Measurements from ENCODE around the gene LRBA.
"Not testable (repeated sequence)": the region's sequence is repeated elsewhere in the genome, so short reads cannot be mapped to it uniquely, and the experiment has no call there.

Gene LRBA

GRCh38 chr4:150974750-150975149, 40.3 kb downstream of the LRBA start:
- no peak for DNase-seq (ENCODE audit: low spot score)

DNA sequence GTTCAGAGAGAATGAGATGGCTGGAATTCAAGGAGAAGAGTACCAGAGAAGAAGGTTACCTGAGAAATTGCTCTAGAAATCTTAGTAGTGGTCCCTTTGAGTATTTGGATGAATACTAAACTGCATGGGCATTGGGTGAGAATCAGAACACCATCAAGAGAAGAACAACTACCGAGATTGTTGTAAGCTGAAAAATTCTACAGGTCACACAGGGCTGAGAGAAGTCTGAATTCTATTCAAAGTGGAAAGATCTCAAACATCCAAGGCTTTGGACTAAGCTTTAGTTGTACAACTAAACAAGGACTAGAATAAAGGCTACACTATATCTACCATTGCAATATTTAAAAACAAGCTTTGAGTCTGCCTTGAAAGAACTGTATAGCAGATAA, 40.8 kb downstream of the LRBA start:
- DNase-seq (ENCODE audit: low spot score) = no peak

DNA sequence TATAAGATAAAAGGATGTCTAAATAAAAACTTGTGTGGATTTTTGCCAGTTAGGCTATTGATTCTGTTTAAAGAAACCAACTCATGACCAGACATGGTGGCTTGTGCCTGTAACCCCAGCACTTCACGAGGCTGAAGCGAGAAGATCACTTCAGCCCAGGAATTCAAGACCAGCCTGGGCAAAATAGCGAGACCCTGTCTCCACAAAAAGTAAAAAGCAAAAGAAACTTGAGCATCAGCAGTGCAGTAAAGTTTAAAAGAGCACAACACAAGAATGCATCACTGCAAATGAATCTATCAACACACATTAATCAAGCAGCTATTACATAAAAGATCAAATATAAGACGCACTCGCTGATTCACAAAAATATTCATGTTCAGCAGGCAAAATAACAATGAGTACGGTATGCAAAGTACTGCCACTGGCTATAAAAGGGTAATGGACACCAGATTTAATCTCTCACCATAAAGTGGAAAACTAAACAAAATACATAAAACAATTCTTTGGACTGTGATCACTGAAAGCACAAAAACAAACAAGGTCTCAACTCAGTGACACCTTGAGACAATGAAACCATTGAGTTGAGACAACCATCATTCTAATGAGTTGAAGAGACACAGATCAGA, 41.3 kb downstream of the LRBA start:
- no peak for DNase-seq (ENCODE audit: low spot score)

DNA sequence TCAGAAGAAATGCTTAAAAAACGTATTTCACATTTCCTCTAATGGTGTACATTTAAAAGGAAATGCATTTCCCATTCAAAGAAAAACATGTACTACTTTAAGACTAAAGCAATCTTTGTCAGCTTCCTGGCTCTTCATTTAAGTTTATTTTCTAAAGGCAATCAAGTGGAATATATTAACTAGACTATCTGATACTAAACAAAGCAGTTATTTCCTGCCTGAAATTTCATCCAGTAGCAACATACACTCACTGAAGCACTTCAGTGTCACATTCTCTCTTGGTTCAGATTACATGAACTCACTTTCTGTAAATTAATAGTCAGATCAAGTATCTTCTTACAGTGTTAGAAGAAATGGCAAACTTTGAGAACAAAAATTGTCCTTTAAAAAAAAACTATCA, 42.5 kb downstream of the LRBA start:
- no peak for DNase-seq (ENCODE audit: low spot score)

DNA sequence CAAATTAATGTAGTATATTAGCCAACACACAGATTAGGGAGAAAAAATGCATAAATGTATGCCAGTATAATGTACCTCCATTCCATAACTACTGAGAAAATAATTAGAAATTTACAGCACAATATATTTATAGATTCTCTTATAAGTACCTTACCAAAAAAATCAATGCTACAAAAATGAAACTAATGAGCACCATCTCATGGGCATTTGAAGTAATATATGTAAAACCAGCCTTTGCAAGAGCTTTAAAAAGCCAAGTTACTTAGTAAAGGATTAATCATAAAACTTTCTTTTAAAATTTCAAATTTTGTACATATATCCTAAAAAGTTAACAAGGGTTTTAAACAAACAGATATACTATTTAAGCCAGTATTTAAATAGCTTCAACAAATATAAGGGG, 43.2 kb downstream of the LRBA start:
- no peak for DNase-seq (ENCODE audit: low spot score)

DNA sequence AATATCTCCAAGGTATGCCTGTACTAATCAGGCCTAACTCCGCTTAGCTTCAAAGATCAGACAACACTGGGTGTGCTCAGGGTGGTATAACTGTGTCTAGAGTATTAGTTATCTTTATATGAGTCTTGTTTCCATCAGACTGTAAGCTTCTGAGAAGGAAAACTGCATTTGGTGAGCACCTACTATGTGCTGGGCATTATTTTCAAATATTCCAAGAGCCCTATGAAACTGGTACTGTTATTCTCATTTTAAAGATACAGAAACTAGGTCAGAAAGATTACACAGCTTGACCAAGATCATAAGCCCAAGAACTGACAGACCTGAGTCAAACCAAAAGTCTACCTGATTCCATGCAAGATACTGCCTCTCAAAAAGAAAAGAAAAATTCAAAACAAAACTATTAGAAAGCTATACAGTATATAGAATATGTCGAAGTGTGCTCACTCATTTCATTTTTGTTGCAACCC, 44.4 kb downstream of the LRBA start:
- DNase-seq (ENCODE audit: low spot score) = no peak

GRCh38 chr4:150964754-150965153, 50.3 kb downstream of the LRBA start:
- DNase-seq (ENCODE audit: low spot score) = no peak

GRCh38 chr4:150963602-150964345, 51.3 kb downstream of the LRBA start:
- not testable (repeated sequence) for DNase-seq (ENCODE audit: low spot score)

GRCh38 chr4:150962245-150962644, 52.8 kb downstream of the LRBA start:
- DNase-seq (ENCODE audit: low spot score) = no peak

- no peak for DNase-seq (ENCODE audit: low spot score)
These were observed 53.5 kb downstream of the LRBA start for GRCh38 chr4:150961566-150961965.

DNA sequence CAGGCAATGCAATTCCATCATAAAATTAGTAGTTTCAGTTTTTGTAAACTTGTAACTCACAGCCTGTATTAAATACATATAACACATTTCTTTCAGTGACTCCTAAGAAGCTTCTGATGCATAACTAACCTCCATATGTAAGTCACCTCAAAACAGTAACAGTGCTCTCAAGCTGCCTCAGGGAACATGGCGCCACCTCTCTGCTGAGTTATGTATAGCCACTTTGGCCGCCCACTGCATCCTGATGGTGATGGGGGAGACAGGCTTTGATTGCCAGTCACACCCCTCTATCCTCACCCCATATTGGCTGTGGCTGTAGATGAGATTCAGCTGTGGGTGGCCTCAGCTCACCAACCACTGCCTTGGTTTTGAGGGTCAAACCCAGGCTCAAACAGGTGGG, 54.3 kb downstream of the LRBA start:
- DNase-seq (ENCODE audit: low spot score) = no peak

GRCh38 chr4:150960079-150960478, 55.0 kb downstream of the LRBA start:
- no peak for DNase-seq (ENCODE audit: low spot score)

GRCh38 chr4:150957981-150958380, 57.1 kb downstream of the LRBA start:
- not testable (repeated sequence) for DNase-seq (ENCODE audit: low spot score)

DNA sequence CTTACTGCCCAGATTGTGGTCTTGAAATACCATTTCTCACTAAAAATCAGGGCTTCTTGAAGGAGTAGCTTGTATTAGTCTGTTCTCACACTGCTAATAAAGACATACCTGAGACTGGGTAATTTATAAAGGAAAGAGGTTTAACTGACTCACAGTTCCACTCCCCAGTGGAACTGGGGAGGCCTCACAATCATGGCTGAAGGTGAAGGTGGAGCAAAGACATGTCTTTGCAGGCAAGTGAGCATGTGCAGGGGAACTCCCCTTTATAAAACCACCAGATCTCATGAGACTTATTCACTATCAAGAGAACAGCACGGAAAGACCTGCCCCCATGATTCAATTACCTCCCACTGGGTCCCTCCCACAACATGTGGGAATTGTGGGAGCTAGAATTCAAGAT, 58.0 kb downstream of the LRBA start:
- not testable (repeated sequence) for DNase-seq (ENCODE audit: low spot score)

- not testable (repeated sequence) for DNase-seq (ENCODE audit: low spot score)
These were observed 61.2 kb downstream of the LRBA start for GRCh38 chr4:150953916-150954315.

GRCh38 chr4:150952167-150952845, 62.8 kb downstream of the LRBA start:
- DNase-seq (ENCODE audit: low spot score) = no peak

DNA sequence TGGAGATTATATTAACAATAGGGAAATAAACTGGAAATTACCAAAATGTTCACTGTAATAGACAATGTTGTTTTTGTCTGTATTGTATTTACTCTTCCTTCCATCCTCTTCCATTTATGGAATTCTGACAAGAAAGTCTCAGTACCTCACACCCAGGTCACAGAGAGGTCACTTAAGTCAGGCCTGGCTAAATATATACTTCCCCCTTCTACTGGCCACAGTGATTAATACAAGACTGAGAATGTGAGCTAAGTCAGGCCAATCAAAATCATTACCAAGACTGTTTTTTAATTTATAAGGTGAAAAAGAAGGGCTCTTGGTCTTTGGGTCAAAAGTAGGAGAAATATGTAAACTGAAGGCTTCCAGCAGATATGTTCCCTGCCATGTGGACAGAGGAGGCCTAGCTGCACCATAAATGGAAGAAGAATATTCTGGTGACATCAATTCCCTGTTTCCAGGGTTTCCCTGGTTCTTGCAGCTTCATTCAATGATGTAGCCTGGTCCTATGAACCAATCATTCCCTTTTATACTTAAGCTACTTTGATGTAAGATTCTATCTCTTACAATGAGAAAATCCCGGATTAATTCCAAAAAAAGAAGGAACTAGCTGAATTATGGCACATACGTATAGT, 64.3 kb downstream of the LRBA start:
- no peak for DNase-seq (ENCODE audit: low spot score)

- DNase-seq (ENCODE audit: low spot score) = no peak
These were observed 65.1 kb downstream of the LRBA start for GRCh38 chr4:150949943-150950342.

GRCh38 chr4:150949342-150949741, 65.7 kb downstream of the LRBA start:
- DNase-seq (ENCODE audit: low spot score) = no peak

DNA sequence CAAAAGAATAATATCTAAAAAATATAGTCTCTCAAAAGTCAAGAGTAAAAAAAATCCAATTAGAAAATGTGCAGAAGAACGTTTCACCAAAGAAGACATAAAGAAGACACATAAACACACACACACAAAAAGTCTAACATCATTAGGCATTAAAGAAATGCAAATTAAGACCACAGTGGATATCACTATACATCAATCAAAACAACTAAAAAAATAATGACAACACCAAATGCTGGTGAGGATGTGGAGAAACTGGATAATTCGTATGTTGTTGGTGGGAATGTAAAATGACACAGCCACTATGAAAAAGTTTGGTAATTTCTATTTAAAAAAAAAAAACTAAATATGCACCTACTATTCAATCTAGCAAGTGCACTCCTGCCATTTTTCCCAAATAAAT, 66.4 kb downstream of the LRBA start:
- DNase-seq (ENCODE audit: low spot score) = no peak

DNA sequence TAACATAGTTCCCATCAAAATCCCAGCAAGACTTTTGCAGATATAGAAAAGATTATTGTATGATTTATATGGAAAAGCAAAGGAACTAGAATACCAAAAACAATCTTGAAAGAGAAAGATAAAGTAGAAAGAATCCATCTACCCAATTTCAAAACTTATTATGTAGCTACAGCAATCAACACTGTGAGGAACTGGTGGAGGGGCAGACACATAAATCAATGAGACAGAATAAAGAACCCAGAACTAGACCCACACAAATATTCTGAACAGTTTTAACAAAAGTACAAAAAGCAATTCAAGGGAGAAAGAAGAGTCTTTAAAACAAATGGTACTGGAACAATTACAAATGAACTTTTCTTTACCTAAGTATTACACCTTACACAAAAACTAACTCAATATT, 67.0 kb downstream of the LRBA start:
- DNase-seq (ENCODE audit: low spot score) = no peak

DNA sequence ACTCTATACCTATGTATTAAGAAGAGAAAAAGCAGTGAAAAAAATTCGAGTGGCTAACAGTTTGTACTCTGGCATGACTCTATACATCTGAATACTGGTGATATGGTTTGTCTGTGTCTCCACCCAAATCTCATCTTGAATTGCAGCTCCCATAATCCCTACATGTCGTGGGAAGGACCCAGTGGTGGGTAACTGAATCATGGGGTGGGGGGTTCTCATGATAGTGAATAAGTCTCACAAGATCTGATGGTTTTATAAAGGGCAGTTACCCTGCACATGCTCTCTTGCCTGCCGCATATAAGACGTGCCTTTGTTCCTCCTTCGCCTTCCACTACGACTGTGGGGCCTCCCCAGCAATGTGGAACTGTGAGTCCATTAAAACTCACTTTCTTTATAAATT, 70.4 kb downstream of the LRBA start:
- DNase-seq (ENCODE audit: low spot score) = no peak

DNA sequence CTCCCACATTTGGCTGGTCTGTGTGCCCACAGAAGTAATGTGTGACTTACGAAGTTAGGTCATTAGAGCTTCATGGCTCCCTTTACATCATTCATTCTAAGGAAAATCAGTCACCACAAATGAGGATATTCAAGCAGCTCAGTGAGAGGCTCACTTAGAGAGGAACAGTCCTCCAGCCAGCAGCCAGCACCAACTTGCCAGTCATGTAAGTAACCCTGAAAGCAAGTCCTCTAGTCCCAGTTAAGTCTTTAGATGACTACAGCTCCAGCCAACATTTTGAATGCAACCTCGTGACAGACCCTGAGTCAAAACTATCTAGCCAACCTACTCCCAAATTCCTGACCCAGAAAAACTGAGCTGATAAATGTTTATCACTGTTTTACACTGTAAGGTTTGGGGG, 71.3 kb downstream of the LRBA start:
- no peak for DNase-seq (ENCODE audit: low spot score)
